Stimulated activated CD4-positive, alpha-beta T cell treated with anti-CD3 and anti-CD28 coated beads, Interleukin-1b, Interleukin-23, amount 100 ng/mL, for 4 hours (primary cell): Measurements from ENCODE around the gene MYO5C.

Source experiments
- DNase-seq, 2 donors: peaks; one replicate each; pipeline ENCODE4 v3.0.0-alpha.2; 2020; ENCODE audit warnings: low read depth in 2 of 2

The MYO5C gene

GRCh38 chr15:52278636-52279367 lies 16.8 kb downstream of the MYO5C start:
- DNase-seq = no peak

GRCh38 chr15:52278135-52278534 lies 17.5 kb downstream of the MYO5C start:
- no peak for DNase-seq

GRCh38 chr15:52277575-52277974 lies 18.0 kb downstream of the MYO5C start:
- no peak for DNase-seq

GRCh38 chr15:52276256-52276770 lies 19.3 kb downstream of the MYO5C start:
- no peak for DNase-seq

- DNase-seq = no peak
Measured at GRCh38 chr15:52263563-52264282, 31.9 kb downstream of the MYO5C start.

GRCh38 chr15:52262364-52262763 lies 33.2 kb downstream of the MYO5C start:
- no peak for DNase-seq

GRCh38 chr15:52261498-52262242 lies 33.9 kb downstream of the MYO5C start:
- no peak for DNase-seq

- no peak for DNase-seq
Measured at GRCh38 chr15:52261026-52261425, 34.6 kb downstream of the MYO5C start.

GRCh38 chr15:52259503-52259902 lies 36.1 kb downstream of the MYO5C start:
- DNase-seq = no peak

- no peak for DNase-seq
Measured at GRCh38 chr15:52258461-52258860, 37.1 kb downstream of the MYO5C start.

- DNase-seq = no peak
Measured at GRCh38 chr15:52257734-52258062, 37.9 kb downstream of the MYO5C start.

- no peak for DNase-seq
Measured at GRCh38 chr15:52256930-52257733, 38.5 kb downstream of the MYO5C start.

GRCh38 chr15:52256366-52256765 lies 39.2 kb downstream of the MYO5C start:
- peak; percentile 36 to 69 for DNase-seq

- DNase-seq = no peak
Measured at GRCh38 chr15:52255935-52256334, 39.7 kb downstream of the MYO5C start.

GRCh38 chr15:52255008-52255407 lies 40.6 kb downstream of the MYO5C start:
- DNase-seq = no peak

GRCh38 chr15:52254391-52254790 lies 41.2 kb downstream of the MYO5C start:
- DNase-seq = no peak

- DNase-seq = no peak
Measured at GRCh38 chr15:52252781-52253180, 42.8 kb downstream of the MYO5C start.

- DNase-seq = no peak
Measured at GRCh38 chr15:52251144-52251860, 44.3 kb downstream of the MYO5C start.

GRCh38 chr15:52247461-52247860 lies 48.1 kb downstream of the MYO5C start:
- DNase-seq = no peak

- DNase-seq = no peak
Measured at GRCh38 chr15:52246686-52247431, 48.7 kb downstream of the MYO5C start.
